RKO (cell line): Measurements from ENCODE around the gene CACNA1S.

ENCODE experiments used
- DNase-seq: peaks from one replicate; pipeline ENCODE4 v3.0.0-alpha.2; 2016; ENCODE audit warnings: low spot score

Gene CACNA1S

GRCh38 chr1:201026234-201026633 lies 86.0 kb downstream of the CACNA1S start:
- no peak for DNase-seq

- peak; percentile 53 for DNase-seq
Measured at GRCh38 chr1:201025571-201026002, 86.6 kb downstream of the CACNA1S start.

GRCh38 chr1:201024625-201024998 lies 87.6 kb downstream of the CACNA1S start:
- DNase-seq: no peak

GRCh38 chr1:201023920-201024624 lies 88.2 kb downstream of the CACNA1S start:
- no peak for DNase-seq

GRCh38 chr1:201023517-201023902 lies 88.7 kb downstream of the CACNA1S start, which contains the start of gene KIF21B:
TSS of gene KIF21B (minus strand) at chr1:201023714. CDS start at chr1:201023383, 331 bp downstream.
- DNase-seq: peak; percentile 42

GRCh38 chr1:201022820-201023516 lies 89.3 kb downstream of the CACNA1S start:
- no peak for DNase-seq

GRCh38 chr1:201022493-201022819 lies 89.8 kb downstream of the CACNA1S start:
- DNase-seq: no peak

- no peak for DNase-seq
Measured at GRCh38 chr1:201021630-201022492, 90.4 kb downstream of the CACNA1S start.

- peak; percentile 18 for DNase-seq
Measured at GRCh38 chr1:201020721-201021629, 91.3 kb downstream of the CACNA1S start.

GRCh38 chr1:201020040-201020591 lies 92.1 kb downstream of the CACNA1S start:
- no peak for DNase-seq

- DNase-seq: peak; percentile 20
Measured at GRCh38 chr1:201019321-201019977, 92.8 kb downstream of the CACNA1S start.

GRCh38 chr1:201017828-201018163 lies 94.4 kb downstream of the CACNA1S start:
- DNase-seq: no peak

GRCh38 chr1:201016943-201017827 lies 95.0 kb downstream of the CACNA1S start:
- DNase-seq: no peak

- DNase-seq: no peak
Measured at GRCh38 chr1:201016211-201016651, 96.0 kb downstream of the CACNA1S start.

- DNase-seq: no peak
Measured at GRCh38 chr1:201015551-201016091, 96.6 kb downstream of the CACNA1S start.

- DNase-seq: peak; percentile 66
Measured at GRCh38 chr1:201014816-201015200, 97.4 kb downstream of the CACNA1S start.

- DNase-seq: no peak
Measured at GRCh38 chr1:201013991-201014815, 98.0 kb downstream of the CACNA1S start.

GRCh38 chr1:201013031-201013485 lies 99.2 kb downstream of the CACNA1S start:
- no peak for DNase-seq
